SW 1271 (cell line): Measurements from ENCODE around the gene MCMBP.
"Not testable (repeated sequence)": the region's sequence is repeated elsewhere in the genome, so short reads cannot be mapped to it uniquely, and the experiment has no call there.

Experiments
- DNase-seq, 2 experiments: peaks; one replicate each; lab custom pipeline; 2025; lab: John Stamatoyannopoulos, UW

Gene MCMBP

GRCh38 chr10:119872610-119872859, at the start of gene MCMBP:
Gene MCMBP, minus strand, starts transcription at chr10:119872843. Its CDS starts 259 bp downstream, at chr10:119872584.
- no peak for DNase-seq

- DNase-seq = no peak
Measured at GRCh38 chr10:119919826-119920225, 47.2 kb upstream of the MCMBP start.

- no peak for DNase-seq
Measured at GRCh38 chr10:119919271-119919670, 46.6 kb upstream of the MCMBP start.

- no peak for DNase-seq
Measured at GRCh38 chr10:119917777-119918176, 45.1 kb upstream of the MCMBP start.

GRCh38 chr10:119910689-119911088, 38.0 kb upstream of the MCMBP start:
- no peak for DNase-seq

- no peak for DNase-seq
Measured at GRCh38 chr10:119908166-119908565, 35.5 kb upstream of the MCMBP start.

GRCh38 chr10:119907695-119908094, 35.1 kb upstream of the MCMBP start:
- DNase-seq = not testable (repeated sequence)

GRCh38 chr10:119903946-119904666, 31.5 kb upstream of the MCMBP start:
- no peak for DNase-seq

GRCh38 chr10:119898577-119898976, 25.9 kb upstream of the MCMBP start:
- no peak for DNase-seq

GRCh38 chr10:119896937-119897770, 24.5 kb upstream of the MCMBP start:
- no peak for DNase-seq

- no peak for DNase-seq
Measured at GRCh38 chr10:119896061-119896655, 23.5 kb upstream of the MCMBP start.

- no peak for DNase-seq
Measured at GRCh38 chr10:119893845-119894427, 21.3 kb upstream of the MCMBP start.

- no peak for DNase-seq
Measured at GRCh38 chr10:119893074-119893473, 20.4 kb upstream of the MCMBP start.

- DNase-seq = peak; percentile 80 to 88
Measured at GRCh38 chr10:119892188-119893065, 19.8 kb upstream of the MCMBP start, which contains the start of gene SEC23IP. Gene SEC23IP, plus strand, starts transcription at chr10:119892730. Its CDS starts 53 bp downstream, at chr10:119892783.

- not testable (repeated sequence) for DNase-seq
Measured at GRCh38 chr10:119891849-119892187, 19.2 kb upstream of the MCMBP start.

GRCh38 chr10:119890307-119890706, 17.7 kb upstream of the MCMBP start:
- DNase-seq = not testable (repeated sequence)

- DNase-seq = not testable (repeated sequence)
Measured at GRCh38 chr10:119889201-119889600, 16.6 kb upstream of the MCMBP start.

- not testable (repeated sequence) for DNase-seq
Measured at GRCh38 chr10:119888715-119889114, 16.1 kb upstream of the MCMBP start.

GRCh38 chr10:119886070-119886469, 13.4 kb upstream of the MCMBP start:
- not testable (repeated sequence) for DNase-seq

GRCh38 chr10:119883901-119884611, 11.4 kb upstream of the MCMBP start:
- DNase-seq = not testable (repeated sequence)

GRCh38 chr10:119878524-119878923, 5.9 kb upstream of the MCMBP start:
- DNase-seq = no peak
